Endothelial cell (in vitro differentiated cells): ENCODE data around the gene USP40. TPM values are rescaled to one million over a fixed set of nuclear protein-coding genes. Genes with fewer than 3 reads are reported as not detected.

ENCODE experiments used
- DNase-seq: peaks from one replicate; pipeline ENCODE4 v3.0.0; 2021; ENCODE audit warnings: low spot score
- H3K27ac Mint-ChIP-seq: one replicate; pipeline ENCODE4 v1.8.0; 2021; ENCODE audit warnings: mixed read lengths, inconsistent platforms; ENCODE audit not compliant: unreplicated experiment
- H3K27me3 Mint-ChIP-seq: one replicate; pipeline ENCODE4 v1.8.0; 2021; ENCODE audit warnings: mild to moderate bottlenecking, moderate library complexity, mixed read lengths, inconsistent platforms; ENCODE audit not compliant: unreplicated experiment
- H3K36me3 Mint-ChIP-seq: one replicate; pipeline ENCODE4 v1.8.0; 2021; ENCODE audit warnings: mild to moderate bottlenecking, low read depth, mixed read lengths, inconsistent platforms; ENCODE audit not compliant: unreplicated experiment
- H3K4me1 Mint-ChIP-seq: one replicate; pipeline ENCODE4 v1.8.0; 2021; ENCODE audit warnings: mild to moderate bottlenecking, mixed read lengths, inconsistent platforms; ENCODE audit not compliant: unreplicated experiment
- H3K4me3 Mint-ChIP-seq: one replicate; pipeline ENCODE4 v1.8.0; 2021; ENCODE audit warnings: mild to moderate bottlenecking, mixed read lengths, inconsistent platforms; ENCODE audit not compliant: unreplicated experiment
- H3K9me3 Mint-ChIP-seq: one replicate; pipeline ENCODE4 v1.8.0; 2021; ENCODE audit warnings: mixed read lengths, inconsistent platforms; ENCODE audit not compliant: unreplicated experiment
- total RNA-seq: library from RNA; stranded (reverse); fragmentation: NEBNext Ultra II Directional; extraction: Animal tissue kit (Norgen Biotek cat#: 25700); gene quantifications from one replicate; pipeline ENCODE4 v1.2.1, GENCODE V29; 2021; ENCODE audit not compliant: unreplicated experiment
- TF ChIP-seq, protein P1 (sequence below): fragments of 200-600 bp; sonication (generic); IDR thresholded peaks from one replicate; pipeline ENCODE4 v1.5.0; 2021; ENCODE audit warnings: antibody characterized with exemption; ENCODE audit not compliant: unreplicated experiment

The USP40 gene
- total RNA-seq, 1 donor from 2014 or later, result 23.6 TPM

DNA sequence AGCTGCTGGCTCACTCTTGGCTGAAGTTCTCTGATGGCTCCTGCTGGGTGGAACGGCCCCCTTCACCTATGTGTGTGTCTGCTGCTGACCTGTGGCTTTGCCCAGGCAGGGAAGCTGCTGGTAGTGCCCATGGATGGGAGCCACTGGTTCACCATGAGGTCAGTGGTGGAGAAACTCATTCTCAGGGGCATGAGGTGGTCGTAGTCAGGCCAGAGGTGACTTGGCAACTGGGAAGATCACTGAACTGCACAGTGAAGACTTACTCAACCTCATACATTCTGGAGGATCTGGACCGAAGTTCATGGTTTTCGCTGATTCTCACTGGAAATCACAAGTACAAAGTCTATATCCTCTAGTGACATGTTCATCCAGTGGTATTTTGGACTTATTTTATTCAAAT is 36.9 kb upstream of the USP40 start:
- no peaks in the 10 kb centered on the region for H3K27me3 Mint-ChIP-seq
- H3K27ac Mint-ChIP-seq, result no peak overlapping the region
- no peaks in the 10 kb centered on the region for H3K9me3 Mint-ChIP-seq
- no peaks in the 10 kb centered on the region for H3K36me3 Mint-ChIP-seq
- no peak for DNase-seq
- TF ChIP-seq, protein P1, sequence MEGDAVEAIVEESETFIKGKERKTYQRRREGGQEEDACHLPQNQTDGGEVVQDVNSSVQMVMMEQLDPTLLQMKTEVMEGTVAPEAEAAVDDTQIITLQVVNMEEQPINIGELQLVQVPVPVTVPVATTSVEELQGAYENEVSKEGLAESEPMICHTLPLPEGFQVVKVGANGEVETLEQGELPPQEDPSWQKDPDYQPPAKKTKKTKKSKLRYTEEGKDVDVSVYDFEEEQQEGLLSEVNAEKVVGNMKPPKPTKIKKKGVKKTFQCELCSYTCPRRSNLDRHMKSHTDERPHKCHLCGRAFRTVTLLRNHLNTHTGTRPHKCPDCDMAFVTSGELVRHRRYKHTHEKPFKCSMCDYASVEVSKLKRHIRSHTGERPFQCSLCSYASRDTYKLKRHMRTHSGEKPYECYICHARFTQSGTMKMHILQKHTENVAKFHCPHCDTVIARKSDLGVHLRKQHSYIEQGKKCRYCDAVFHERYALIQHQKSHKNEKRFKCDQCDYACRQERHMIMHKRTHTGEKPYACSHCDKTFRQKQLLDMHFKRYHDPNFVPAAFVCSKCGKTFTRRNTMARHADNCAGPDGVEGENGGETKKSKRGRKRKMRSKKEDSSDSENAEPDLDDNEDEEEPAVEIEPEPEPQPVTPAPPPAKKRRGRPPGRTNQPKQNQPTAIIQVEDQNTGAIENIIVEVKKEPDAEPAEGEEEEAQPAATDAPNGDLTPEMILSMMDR, result no peak
- H3K4me3 Mint-ChIP-seq, result no peak overlapping the region
- H3K4me1 Mint-ChIP-seq, result no peaks in the 10 kb centered on the region

DNA sequence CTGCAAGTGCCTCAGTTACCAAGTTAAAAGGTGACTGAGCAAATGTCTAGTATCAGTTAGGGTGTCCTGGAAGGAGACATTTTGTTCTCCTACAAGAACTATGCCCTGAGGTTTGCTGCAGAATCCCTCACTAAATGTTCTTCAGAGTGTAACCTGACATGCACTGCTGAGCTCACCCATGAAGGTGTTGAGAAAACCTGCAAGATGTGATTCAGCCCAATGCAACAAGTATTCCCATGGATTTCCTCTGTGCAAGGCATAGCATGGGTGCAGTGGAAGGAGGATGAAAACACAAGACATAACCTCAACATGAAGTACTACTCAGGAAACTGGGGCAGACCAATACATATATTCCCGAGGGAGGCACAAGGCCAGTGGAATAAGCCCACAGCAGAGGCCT is 35.5 kb upstream of the USP40 start:
- Mint-ChIP-seq H3K4me1 (no peaks in the 10 kb centered on the region), H3K4me3 (no peak overlapping the region), H3K9me3 (no peaks in the 10 kb centered on the region), H3K27ac (no peak overlapping the region), H3K36me3 (no peaks in the 10 kb centered on the region), H3K27me3 (no peaks in the 10 kb centered on the region)
- DNase-seq, result no peak
- TF ChIP-seq, protein P1, result no peak

DNA sequence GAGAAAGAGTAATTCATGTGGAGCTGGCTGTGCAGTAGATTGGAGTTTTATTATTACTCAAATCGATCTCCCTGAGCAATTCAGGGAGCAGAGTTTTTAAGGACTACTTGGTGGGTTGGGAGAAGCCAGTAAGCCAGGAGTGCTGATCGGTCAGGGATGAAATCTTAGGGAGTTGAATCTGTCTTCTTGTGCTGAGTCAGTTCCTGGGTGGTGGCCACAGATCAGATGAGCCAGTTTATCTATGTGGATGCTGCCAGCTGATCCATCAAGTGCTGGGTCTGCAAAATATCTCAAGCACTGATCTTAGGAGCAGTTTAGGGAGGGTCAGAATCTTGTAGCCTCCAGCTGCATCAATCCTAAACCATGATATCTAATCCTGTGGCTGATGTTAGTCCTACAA is 33.8 kb upstream of the USP40 start:
- no peaks in the 10 kb centered on the region for H3K27me3 Mint-ChIP-seq

DNA sequence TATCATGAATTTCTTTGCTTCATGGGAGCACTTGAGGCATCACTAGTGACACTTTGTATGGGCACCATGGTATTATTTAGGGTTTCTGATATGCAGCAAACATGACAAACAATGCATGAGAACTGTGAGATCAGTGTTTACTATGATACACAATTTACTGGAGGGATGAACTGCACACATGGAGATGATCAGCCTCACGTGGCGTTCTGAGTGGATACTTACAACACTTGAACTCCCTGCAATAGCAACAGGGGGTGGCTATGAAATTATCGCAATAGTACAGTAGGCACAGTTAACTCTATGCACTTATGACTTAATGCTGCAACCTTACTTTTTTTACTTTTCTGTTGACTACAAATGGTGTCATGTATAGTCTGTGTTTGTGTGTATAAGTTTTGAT is 32.4 kb upstream of the USP40 start:
- TF ChIP-seq, protein P1, result no peak
- no peaks in the 10 kb centered on the region for H3K36me3 Mint-ChIP-seq

More for the DNA sequence above, 33.8 kb upstream of the USP40 start:
- Mint-ChIP-seq H3K27ac (no peak overlapping the region), H3K4me3 (no peak overlapping the region), H3K36me3 (no peaks in the 10 kb centered on the region), H3K9me3 (no peaks in the 10 kb centered on the region), H3K4me1 (no peaks in the 10 kb centered on the region)
- DNase-seq, result no peak
- TF ChIP-seq, protein P1, result no peak

DNA sequence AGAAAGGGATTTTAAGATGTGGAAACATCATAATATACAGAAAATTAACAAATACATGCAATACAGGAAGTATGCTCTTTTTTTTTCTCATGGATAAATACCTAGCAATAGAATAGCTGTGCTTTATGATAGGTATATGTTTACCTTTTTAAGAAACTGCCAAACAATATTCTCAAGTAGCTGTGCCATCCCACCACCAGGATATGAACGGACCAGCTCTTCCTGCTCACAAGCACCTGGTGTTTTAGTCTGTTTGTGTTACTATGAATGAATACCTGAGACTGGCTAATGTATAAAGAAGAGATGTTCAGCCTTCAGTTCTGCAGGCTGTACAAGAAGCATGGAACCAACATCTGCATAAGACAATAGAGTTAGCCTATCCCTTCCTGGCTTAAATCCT is 30.9 kb upstream of the USP40 start:
- no peaks in the 10 kb centered on the region for H3K9me3 Mint-ChIP-seq

More for the DNA sequence above, 32.4 kb upstream of the USP40 start:
- H3K4me3 Mint-ChIP-seq, result no peak overlapping the region
- no peaks in the 10 kb centered on the region for H3K4me1 Mint-ChIP-seq
- H3K9me3 Mint-ChIP-seq, result no peaks in the 10 kb centered on the region
- DNase-seq, result no peak
- peaks cover 1% of the 10 kb centered on the region for H3K27me3 Mint-ChIP-seq
- H3K27ac Mint-ChIP-seq, result no peak overlapping the region

More for the DNA sequence above, 30.9 kb upstream of the USP40 start:
- no peak overlapping the region for H3K27ac Mint-ChIP-seq
- no peaks in the 10 kb centered on the region for H3K4me1 Mint-ChIP-seq
- TF ChIP-seq, protein P1, result no peak
- no peak for DNase-seq
- H3K36me3 Mint-ChIP-seq, result no peaks in the 10 kb centered on the region
- H3K4me3 Mint-ChIP-seq, result no peak overlapping the region
- H3K27me3 Mint-ChIP-seq, result peaks cover 1% of the 10 kb centered on the region
